Ovary (tissue), 9 donors: Measurements from ENCODE around the gene SYT2. TPM values are rescaled to one million over a fixed set of nuclear protein-coding genes. Genes with fewer than 3 reads are reported as not detected.
"Not testable (repeated sequence)": the region's sequence is repeated elsewhere in the genome, so short reads cannot be mapped to it uniquely, and the experiment has no call there.

Source experiments
- DNase-seq, 5 donors: peaks; one replicate each; pipeline ENCODE4 v3.0.0-alpha.2; 2019 to 2020
- H3K27ac ChIP-seq, 2 donors: fragments of 200-600 bp; one replicate each; pipeline versions ENCODE4 v1.5.1 to v1.8.0; 2019 to 2022
- H3K27me3 ChIP-seq: fragments of 200-600 bp; one replicate; pipeline ENCODE4 v1.8.0; 2022
- H3K36me3 ChIP-seq: fragments of 200-600 bp; sonication (generic); one replicate; pipeline ENCODE4 v1.5.1; 2019
- H3K4me1 ChIP-seq: one replicate; pipeline ENCODE4 v1.8.1; 2013; ENCODE audit warnings: mild to moderate bottlenecking, moderate library complexity; ENCODE audit not compliant: insufficient read depth
- H3K4me3 ChIP-seq: fragments of 200-600 bp; sonication (generic); one replicate; pipeline ENCODE4 v1.5.1; 2017
- H3K9me3 ChIP-seq, 2 donors: fragments of 200-600 bp in 1 of 2; sonication (generic) in 1 of 2; one replicate each; pipeline versions ENCODE4 v1.5.1 to v1.8.1; 2013 to 2019; ENCODE audit warnings: mild to moderate bottlenecking in 1 of 2, moderate library complexity in 1 of 2
- CTCF ChIP-seq, 3 donors: fragments of 450-650 bp in 2 of 3; fragments of 200-600 bp in 1 of 3; IDR thresholded peaks; one replicate each; pipeline versions ENCODE4 v1.5.1 to v1.8.0; 2016 to 2022; ENCODE audit warnings: antibody characterized with exemption in 3 of 3, mild to moderate bottlenecking in 1 of 3
- EP300 ChIP-seq: sonication (generic); formaldehyde crosslinking; IDR thresholded peaks from one replicate; pipeline ENCODE4 v1.6.1; 2017; ENCODE audit warnings: antibody characterized with exemption
- POLR2A ChIP-seq: fragments of 450-650 bp; IDR thresholded peaks from one replicate; pipeline ENCODE4 v1.6.1; 2017; ENCODE audit warnings: antibody characterized with exemption, mild to moderate bottlenecking, moderate library complexity
- WGBS, 3 donors: extraction: QIAGEN DNeasy Blood & Tissue Kit in 1 of 3; methylation state at CpG; one replicate each; pipeline versions ENCODE4 v1.1.5 to v1.1.7; 2013 to 2017; 5-methylcytosine and 5-hydroxymethylcytosine counted together
- intact Hi-C, 4 donors: fragments of 100-400 bp; cut with DNase I; formaldehyde crosslinking; loops; one replicate each; pipeline versions ENCODE4 v1.11.0 to v1.15.1; 2022 to 2023
- polyA plus RNA-seq, 2 donors: library from polyadenylated mRNA; stranded (reverse); fragments of 200-250 nt in 1 of 2; fragments of 350-450 nt in 1 of 2; fragmentation: Illumina TruSeq in 1 of 2; extraction: RNeasy Lipid Tissue Mini Kit (QIAGEN cat#74804) in 1 of 2; gene quantifications; one replicate each; pipeline ENCODE4 v1.2.3, GENCODE V29; 2013 to 2014
- total RNA-seq, 7 donors: library from RNA; depleted of rRNA in 2 of 7; stranded (reverse); fragments of >200 nt in 2 of 7; fragmentation: NEBNext Ultra II Directional in 3 of 7; extraction: Animal tissue kit (Norgen Biotek cat#: 25700) in 3 of 7; gene quantifications; one replicate each; pipeline versions ENCODE4 v1.1.0 to v1.2.4, GENCODE V29; 2016 to 2023
- donor health status: DM: no; HTN: no; CAD: no; lungs with moderate emphysema.
- donor health status: DM: no; HTN: no; CAD: no.
- donor health status: Bipolar disorder and iron deficiency.
- donor health status: DM: yes; HTN: yes; CAD: no.
- donor health status: DM: no; HTN: no; CAD: no.
- donor health status: DM: yes; HTN: yes; CAD: no.

The SYT2 gene
- total and polyA plus RNA-seq, 9 donors, result 0.34 to 5.5 (median 0.57) TPM; not detected in 1

- TF ChIP-seq CTCF (IDR thresholded peaks at IDR 0.05) (no peak), POLR2A (no peak), EP300 (no peak)
- Histone ChIP-seq H3K27ac (no peak overlapping the region), H3K27me3 (no peaks in the 10 kb centered on the region), H3K4me3 (no peak overlapping the region), H3K4me1 (no peaks in the 10 kb centered on the region), H3K9me3 (no peaks in the 10 kb centered on the region), H3K36me3 (no peaks in the 10 kb centered on the region)
- WGBS, 3 donors, result 60 to 70% (median 67%) methylated on average over 1 of the region's 1 CpG
- intact Hi-C loops, result no loop called here
- no peak for DNase-seq
These were observed 40.5 kb upstream of the SYT2 start for GRCh38 chr1:202750761-202751160.

GRCh38 chr1:202750024-202750423 is 39.8 kb upstream of the SYT2 start:
- TF ChIP-seq CTCF (IDR thresholded peaks at IDR 0.05) (no peak), EP300 (no peak), POLR2A (no peak)
- H3K36me3 ChIP-seq, result no peaks in the 10 kb centered on the region
- no peak overlapping the region for H3K27ac ChIP-seq
- DNase-seq, result no peak
- 54 to 77% (median 69%) methylated on average over 2 of the region's 2 CpGs for WGBS, 3 donors
- no peak overlapping the region for H3K4me3 ChIP-seq
- intact Hi-C loops, result no loop called here
- H3K4me1 ChIP-seq, result no peaks in the 10 kb centered on the region
- no peaks in the 10 kb centered on the region for H3K27me3 ChIP-seq
- no peaks in the 10 kb centered on the region for H3K9me3 ChIP-seq

GRCh38 chr1:202745323-202745888 is 35.2 kb upstream of the SYT2 start:
- H3K27me3 ChIP-seq, result no peaks in the 10 kb centered on the region
- DNase-seq, result no peak
- TF ChIP-seq POLR2A (no peak), CTCF (IDR thresholded peaks at IDR 0.05) (no peak), EP300 (no peak)
- no peaks in the 10 kb centered on the region for H3K9me3 ChIP-seq
- H3K4me1 ChIP-seq, result no peaks in the 10 kb centered on the region
- WGBS, 3 donors, result 73 to 88% (median 79%) methylated on average over 3 of the region's 3 CpGs
- intact Hi-C loops, result no loop called here
- no peak overlapping the region for H3K27ac ChIP-seq
- H3K36me3 ChIP-seq, result no peaks in the 10 kb centered on the region
- H3K4me3 ChIP-seq, result no peak overlapping the region

- H3K36me3 ChIP-seq, H3K27me3 ChIP-seq, H3K9me3 ChIP-seq, H3K4me1 ChIP-seq, intact Hi-C loops, H3K27ac ChIP-seq, DNase-seq, H3K4me3 ChIP-seq: not testable (repeated sequence)
- WGBS, 3 donors, result 95 to 99% (median 99%) methylated on average over 3 of the region's 3 CpGs
These were observed 34.5 kb upstream of the SYT2 start for GRCh38 chr1:202744770-202745169.

GRCh38 chr1:202742496-202742895 is 32.2 kb upstream of the SYT2 start:
- Histone ChIP-seq H3K9me3 (no peaks in the 10 kb centered on the region), H3K4me3 (no peak overlapping the region), H3K4me1 (no peaks in the 10 kb centered on the region), H3K27me3 (no peaks in the 10 kb centered on the region), H3K36me3 (no peaks in the 10 kb centered on the region), H3K27ac (no peak overlapping the region)
- TF ChIP-seq CTCF (IDR thresholded peaks at IDR 0.05) (no peak), POLR2A (no peak), EP300 (no peak)
- DNase-seq, result no peak
- WGBS, 3 donors, result 97 to 98% (median 97%) methylated on average over 6 of the region's 6 CpGs
- intact Hi-C loops, result no loop called here
